ENCODE results near the gene CCDC146. TPM values are rescaled to one million over a fixed set of nuclear protein-coding genes. Genes with fewer than 3 reads are reported as not detected.
A peak's percentile ranks its signal among the peaks of the same experiment; 100 is the strongest.

The CCDC146 gene
- total RNA-seq, 4 donors from 2014 or later, result 13.7 to 65.1 (median 15.7) TPM

GRCh38 chr7:77282897-77283296 is 160.5 kb downstream of the CCDC146 start:
- DNase-seq (ENCODE audit: low spot score in 2 of 2), result no peak
- H3K9me3 ChIP-seq, result no peaks in the 10 kb centered on the region
- H3K4me1 ChIP-seq, result peaks cover 26% of the 10 kb centered on the region
- H3K4me3 ChIP-seq, result no peak overlapping the region
- H3K27me3 ChIP-seq, result no peaks in the 10 kb centered on the region
- 42% methylated on average over 1 of the region's 1 CpG for WGBS
- TF ChIP-seq EP300 (IDR thresholded peaks at IDR 0.05), result no peak
- no peak for TF ChIP-seq POLR2AphosphoS5 (IDR thresholded peaks at IDR 0.05)
- TF ChIP-seq POLR2A (IDR thresholded peaks at IDR 0.05), result no peak
- no peak for TF ChIP-seq CTCF (IDR thresholded peaks at IDR 0.05)
- H3K36me3 ChIP-seq, result peaks cover 8% of the 10 kb centered on the region
- no peak overlapping the region for H3K27ac ChIP-seq

- 76% methylated on average over 4 of the region's 4 CpGs for WGBS
- H3K27me3 ChIP-seq, result no peaks in the 10 kb centered on the region
- peaks cover 26% of the 10 kb centered on the region for H3K4me1 ChIP-seq
- no peak for TF ChIP-seq POLR2AphosphoS5 (IDR thresholded peaks at IDR 0.05)
- TF ChIP-seq EP300 (IDR thresholded peaks at IDR 0.05), result no peak
- no peak for TF ChIP-seq POLR2A (IDR thresholded peaks at IDR 0.05)
- no peak for TF ChIP-seq CTCF (IDR thresholded peaks at IDR 0.05)
- H3K36me3 ChIP-seq, result peaks cover 14% of the 10 kb centered on the region
- H3K27ac ChIP-seq, result no peak overlapping the region
- no peaks in the 10 kb centered on the region for H3K9me3 ChIP-seq
- peak overlapping the region; percentile 6 for H3K4me3 ChIP-seq
- DNase-seq (ENCODE audit: low spot score in 2 of 2), result no peak
Measured at GRCh38 chr7:77284005-77284404, 161.6 kb downstream of the CCDC146 start.

- no peaks in the 10 kb centered on the region for H3K9me3 ChIP-seq
- TF ChIP-seq CTCF (IDR thresholded peaks at IDR 0.05) (no peak), POLR2A (IDR thresholded peaks at IDR 0.05) (no peak), POLR2AphosphoS5 (IDR thresholded peaks at IDR 0.05) (no peak), EP300 (IDR thresholded peaks at IDR 0.05) (no peak)
- 54% methylated on average over 2 of the region's 2 CpGs for WGBS
Measured at GRCh38 chr7:77284616-77285015, 162.2 kb downstream of the CCDC146 start.

GRCh38 chr7:77288676-77289320 is 166.4 kb downstream of the CCDC146 start:
- TF ChIP-seq POLR2AphosphoS5 (IDR thresholded peaks at IDR 0.05) (no peak), POLR2A (IDR thresholded peaks at IDR 0.05) (no peak), EP300 (IDR thresholded peaks at IDR 0.05) (no peak), CTCF (IDR thresholded peaks at IDR 0.05) (no peak)
- Histone ChIP-seq H3K4me3 (no peak overlapping the region), H3K36me3 (peaks cover 20% of the 10 kb centered on the region), H3K4me1 (peaks cover 6% of the 10 kb centered on the region), H3K27me3 (no peaks in the 10 kb centered on the region), H3K9me3 (no peaks in the 10 kb centered on the region), H3K27ac (no peak overlapping the region)
- no peak for DNase-seq (ENCODE audit: low spot score in 2 of 2)
- 85% methylated on average over 7 of the region's 7 CpGs for WGBS

More at GRCh38 chr7:77284616-77285015, 162.2 kb downstream of the CCDC146 start:
- Histone ChIP-seq H3K36me3 (peaks cover 14% of the 10 kb centered on the region), H3K27me3 (no peaks in the 10 kb centered on the region), H3K27ac (no peak overlapping the region), H3K4me1 (peaks cover 26% of the 10 kb centered on the region), H3K4me3 (no peak overlapping the region)
- DNase-seq (ENCODE audit: low spot score in 2 of 2), result no peak

- TF ChIP-seq POLR2A (IDR thresholded peaks at IDR 0.05) (no peak), CTCF (IDR thresholded peaks at IDR 0.05) (no peak), POLR2AphosphoS5 (IDR thresholded peaks at IDR 0.05) (no peak), EP300 (IDR thresholded peaks at IDR 0.05) (no peak)
- no peak overlapping the region for H3K27ac ChIP-seq
- peaks cover 20% of the 10 kb centered on the region for H3K36me3 ChIP-seq
- no peak overlapping the region for H3K4me3 ChIP-seq
- no peaks in the 10 kb centered on the region for H3K27me3 ChIP-seq
- over 99% methylated on average over 3 of the region's 3 CpGs for WGBS
- H3K4me1 ChIP-seq, result peaks cover 2% of the 10 kb centered on the region
- no peaks in the 10 kb centered on the region for H3K9me3 ChIP-seq
- no peak for DNase-seq (ENCODE audit: low spot score in 2 of 2)
Measured at GRCh38 chr7:77289387-77289786, 167.0 kb downstream of the CCDC146 start.

All from suprapubic skin (tissue), 4 donors.